Right atrium auricular region (tissue), 2 donors: ENCODE results near the gene FOXD4L3. TPM values are rescaled to one million over a fixed set of nuclear protein-coding genes. Genes with fewer than 3 reads are reported as not detected.
A peak's percentile ranks its signal among the peaks of the same experiment; 100 is the strongest.
"Not testable (repeated sequence)": the region's sequence is repeated elsewhere in the genome, so short reads cannot be mapped to it uniquely, and the experiment has no call there.

ENCODE experiments used
- DNase-seq: peaks from one replicate; pipeline ENCODE4 v3.0.0-alpha.2; 2019; ENCODE audit warnings: low spot score
- H3K27ac ChIP-seq, 2 donors: fragments of 200-600 bp; sonication (generic); 1 replicate in 1 of 2; 2 replicates in 1 of 2; pipeline ENCODE4 v1.5.1; 2016 to 2019
- H3K27me3 ChIP-seq, 2 donors: fragments of 200-600 bp; sonication (generic); one replicate each; pipeline versions ENCODE4 v1.5.1 to v1.6.0; 2017 to 2019
- H3K36me3 ChIP-seq: fragments of 200-600 bp; sonication (generic); one replicate; pipeline ENCODE4 v1.5.1; 2016
- H3K4me1 ChIP-seq, 2 donors: fragments of 200-600 bp; sonication (generic); one replicate each; pipeline versions ENCODE4 v1.5.1 to v1.6.0; 2017 to 2019
- H3K4me3 ChIP-seq, 2 donors: fragments of 200-600 bp; sonication (generic); 1 replicate in 1 of 2; 2 replicates in 1 of 2; pipeline ENCODE4 v1.5.1; 2017 to 2019; ENCODE audit warnings: mild to moderate bottlenecking in 1 of 2, moderate library complexity in 1 of 2
- H3K9me3 ChIP-seq, 2 donors: fragments of 200-600 bp; sonication (generic); one replicate each; pipeline ENCODE4 v1.5.1; 2019
- CTCF ChIP-seq, 2 donors: fragments of 200-600 bp; sonication (generic); IDR thresholded peaks; one replicate each; pipeline ENCODE4 v1.5.1; 2019; ENCODE audit warnings: antibody characterized with exemption in 2 of 2
- total RNA-seq, 2 donors: library from RNA; depleted of rRNA; stranded (reverse); fragments of >200 nt; gene quantifications; one replicate each; pipeline ENCODE4 v1.1.0, GENCODE V29; 2016

Gene FOXD4L3
- total RNA-seq, 2 donors from 2014 or later = not detected

- H3K4me3 ChIP-seq, H3K36me3 ChIP-seq, H3K27ac ChIP-seq, H3K9me3 ChIP-seq, H3K27me3 ChIP-seq, DNase-seq, H3K4me1 ChIP-seq: not testable (repeated sequence)
Observed at GRCh38 chr9:68332122-68332521, 29.5 kb downstream of the FOXD4L3 start.

GRCh38 chr9:68335935-68336334 lies 33.3 kb downstream of the FOXD4L3 start:
- not testable (repeated sequence) for H3K36me3 ChIP-seq, H3K4me1 ChIP-seq, H3K9me3 ChIP-seq, DNase-seq, H3K4me3 ChIP-seq, H3K27ac ChIP-seq, H3K27me3 ChIP-seq

- not testable (repeated sequence) for H3K36me3 ChIP-seq, H3K4me3 ChIP-seq, H3K27ac ChIP-seq, H3K9me3 ChIP-seq, H3K27me3 ChIP-seq, H3K4me1 ChIP-seq, DNase-seq
Observed at GRCh38 chr9:68336639-68337339, 34.1 kb downstream of the FOXD4L3 start.

- DNase-seq, H3K9me3 ChIP-seq, H3K4me1 ChIP-seq, H3K36me3 ChIP-seq, H3K27ac ChIP-seq, H3K27me3 ChIP-seq, H3K4me3 ChIP-seq: not testable (repeated sequence)
Observed at GRCh38 chr9:68338000-68338399, 35.3 kb downstream of the FOXD4L3 start.

- not testable (repeated sequence) for H3K9me3 ChIP-seq, H3K27me3 ChIP-seq, H3K4me3 ChIP-seq, DNase-seq, H3K36me3 ChIP-seq, H3K4me1 ChIP-seq, H3K27ac ChIP-seq
- peak in 1 of 2 donors; percentile 45 for TF ChIP-seq CTCF (IDR thresholded peaks at IDR 0.05)
Observed at GRCh38 chr9:68342265-68343025, 39.8 kb downstream of the FOXD4L3 start.

- not testable (repeated sequence) for H3K9me3 ChIP-seq, H3K4me1 ChIP-seq, DNase-seq, H3K27ac ChIP-seq, H3K4me3 ChIP-seq, H3K27me3 ChIP-seq, H3K36me3 ChIP-seq
Observed at GRCh38 chr9:68343242-68343641, 40.6 kb downstream of the FOXD4L3 start.

- H3K4me1 ChIP-seq, H3K27me3 ChIP-seq, H3K27ac ChIP-seq: not testable (repeated sequence)
Observed at GRCh38 chr9:68343992-68344391, 41.3 kb downstream of the FOXD4L3 start.

GRCh38 chr9:68351689-68352088 lies 49.0 kb downstream of the FOXD4L3 start:
- H3K27ac ChIP-seq, H3K4me3 ChIP-seq, H3K36me3 ChIP-seq, DNase-seq, H3K27me3 ChIP-seq, H3K4me1 ChIP-seq, H3K9me3 ChIP-seq: not testable (repeated sequence)

More at GRCh38 chr9:68343992-68344391, 41.3 kb downstream of the FOXD4L3 start:
- not testable (repeated sequence) for H3K4me3 ChIP-seq, H3K9me3 ChIP-seq, H3K36me3 ChIP-seq, DNase-seq

Other genes with a start within 250 kb of the FOXD4L3 start
- gene ZNG1C, start 60.9 kb upstream of the FOXD4L3 start, total RNA-seq = 1 to 10 TPM; 8.4 to 8.5 TPM
- 100 to 1,000 TPM; 274 to 281 TPM for gene PGM5, start 53.7 kb downstream of the FOXD4L3 start, total RNA-seq
- gene TMEM252, start 238.0 kb downstream of the FOXD4L3 start, total RNA-seq = not detected